Upper lobe of left lung (tissue), 4 donors: ENCODE results near the gene CALY.

Source experiments
- POLR2A ChIP-seq, 4 donors: fragments of 450-650 bp; IDR thresholded peaks; one replicate each; pipeline ENCODE4 v1.5.1; 2016 to 2017; ENCODE audit warnings: antibody characterized with exemption in 4 of 4, mild to moderate bottlenecking in 2 of 4
- POLR2AphosphoS5 ChIP-seq, 2 donors: sonication (generic); formaldehyde crosslinking; IDR thresholded peaks; one replicate each; pipeline ENCODE4 v1.5.1; 2017; ENCODE audit warnings: antibody characterized with exemption in 2 of 2
- TF ChIP-seq, protein P1 (sequence below), 6 experiments: fragments of 450-650 bp in 4 of 6; fragments of 200-600 bp in 2 of 6; sonication (generic) in 2 of 6; IDR thresholded peaks; one replicate each; pipeline ENCODE4 v1.5.1; 2016 to 2019; ENCODE audit warnings: antibody characterized with exemption in 6 of 6

DNA sequence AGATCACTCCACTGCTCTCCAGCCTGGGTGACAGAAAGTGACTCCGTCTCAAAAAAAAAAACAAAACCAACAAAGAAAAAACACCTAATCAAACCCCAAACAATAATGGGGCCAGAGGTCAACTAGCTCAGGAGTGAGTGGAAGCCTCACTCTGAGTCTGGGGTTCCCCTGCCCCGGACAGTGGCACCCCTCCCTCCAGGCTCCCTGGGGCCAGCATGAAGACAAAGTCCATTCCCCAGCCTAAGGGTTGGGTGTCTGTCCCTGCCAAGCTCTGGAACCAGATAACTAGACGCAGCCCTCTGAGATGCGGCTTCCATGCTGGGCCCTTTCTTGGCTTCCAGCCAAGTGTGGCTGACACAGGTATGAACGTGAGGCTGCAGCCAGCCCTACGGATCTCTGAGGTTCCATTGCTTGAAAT is 22.9 kb upstream of the CALY start:
- TF ChIP-seq, protein P1, sequence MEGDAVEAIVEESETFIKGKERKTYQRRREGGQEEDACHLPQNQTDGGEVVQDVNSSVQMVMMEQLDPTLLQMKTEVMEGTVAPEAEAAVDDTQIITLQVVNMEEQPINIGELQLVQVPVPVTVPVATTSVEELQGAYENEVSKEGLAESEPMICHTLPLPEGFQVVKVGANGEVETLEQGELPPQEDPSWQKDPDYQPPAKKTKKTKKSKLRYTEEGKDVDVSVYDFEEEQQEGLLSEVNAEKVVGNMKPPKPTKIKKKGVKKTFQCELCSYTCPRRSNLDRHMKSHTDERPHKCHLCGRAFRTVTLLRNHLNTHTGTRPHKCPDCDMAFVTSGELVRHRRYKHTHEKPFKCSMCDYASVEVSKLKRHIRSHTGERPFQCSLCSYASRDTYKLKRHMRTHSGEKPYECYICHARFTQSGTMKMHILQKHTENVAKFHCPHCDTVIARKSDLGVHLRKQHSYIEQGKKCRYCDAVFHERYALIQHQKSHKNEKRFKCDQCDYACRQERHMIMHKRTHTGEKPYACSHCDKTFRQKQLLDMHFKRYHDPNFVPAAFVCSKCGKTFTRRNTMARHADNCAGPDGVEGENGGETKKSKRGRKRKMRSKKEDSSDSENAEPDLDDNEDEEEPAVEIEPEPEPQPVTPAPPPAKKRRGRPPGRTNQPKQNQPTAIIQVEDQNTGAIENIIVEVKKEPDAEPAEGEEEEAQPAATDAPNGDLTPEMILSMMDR (IDR thresholded peaks at IDR 0.05) = no peak
- TF ChIP-seq POLR2AphosphoS5 (IDR thresholded peaks at IDR 0.05) (no peak), POLR2A (IDR thresholded peaks at IDR 0.05) (no peak)
